Stimulated activated CD4-positive, alpha-beta T cell treated with anti-CD3 and anti-CD28 coated beads, Interleukin-2, amount 100 ng/mL, for 24 hours (primary cell): ENCODE data around the gene ZC3H12D.
"Not testable (repeated sequence)": the region's sequence is repeated elsewhere in the genome, so short reads cannot be mapped to it uniquely, and the experiment has no call there.

Experiments
- DNase-seq, 2 donors: peaks; one replicate each; pipeline ENCODE4 v3.0.0-alpha.2; 2020

Gene ZC3H12D

DNA sequence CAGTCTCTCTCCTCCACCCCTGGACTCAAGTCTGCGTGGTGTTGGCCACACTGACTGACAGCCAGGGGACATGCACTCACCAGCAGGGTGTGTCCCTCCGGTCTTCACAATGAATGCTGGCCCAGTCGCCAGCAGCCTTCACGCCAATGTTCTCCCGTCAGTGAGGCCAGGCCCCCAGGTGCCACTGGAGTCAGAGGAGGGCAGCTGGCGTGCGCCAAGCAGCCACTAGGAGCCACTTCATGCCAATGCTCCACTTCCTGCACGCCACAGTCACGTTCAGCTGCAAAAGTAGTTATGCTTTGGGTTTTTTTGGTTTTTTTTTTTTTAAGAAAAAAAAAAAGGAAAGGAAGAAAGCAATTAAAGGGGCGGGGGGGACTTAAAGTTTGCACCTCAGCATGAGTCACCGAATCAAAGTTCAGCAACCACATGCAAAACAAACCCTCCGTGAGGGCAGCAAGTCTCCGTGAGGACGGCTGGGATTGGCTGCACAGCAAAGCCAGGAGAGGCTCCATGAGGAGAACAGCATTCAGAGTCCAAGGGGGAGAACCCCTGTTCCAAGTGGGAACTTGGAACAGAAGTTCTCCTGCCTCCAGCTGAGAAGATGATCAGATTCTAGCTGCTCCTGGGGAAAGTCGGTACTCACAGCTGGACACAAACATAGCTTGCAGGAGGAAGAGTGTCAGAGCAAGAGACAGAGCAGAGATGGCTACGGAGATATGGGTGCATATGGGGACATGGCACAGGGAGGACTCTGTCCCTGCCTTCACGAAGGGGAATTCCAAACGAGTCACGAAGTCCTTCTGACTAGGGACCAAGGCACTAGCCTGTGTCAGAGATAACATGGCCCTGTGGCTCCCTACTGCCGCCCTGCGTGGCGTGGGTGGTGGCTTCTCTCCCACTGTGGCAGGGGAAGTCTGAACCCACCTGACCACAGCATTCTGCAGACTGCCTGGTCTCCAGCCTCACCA is at the start of gene ZC3H12D:
TSS of gene ZC3H12D (minus strand) at position 282 of the 968 bp plus-strand sequence. CDS start 10,471 bp downstream, outside the sequence.
- DNase-seq = peak; percentile 75 to 81

DNA sequence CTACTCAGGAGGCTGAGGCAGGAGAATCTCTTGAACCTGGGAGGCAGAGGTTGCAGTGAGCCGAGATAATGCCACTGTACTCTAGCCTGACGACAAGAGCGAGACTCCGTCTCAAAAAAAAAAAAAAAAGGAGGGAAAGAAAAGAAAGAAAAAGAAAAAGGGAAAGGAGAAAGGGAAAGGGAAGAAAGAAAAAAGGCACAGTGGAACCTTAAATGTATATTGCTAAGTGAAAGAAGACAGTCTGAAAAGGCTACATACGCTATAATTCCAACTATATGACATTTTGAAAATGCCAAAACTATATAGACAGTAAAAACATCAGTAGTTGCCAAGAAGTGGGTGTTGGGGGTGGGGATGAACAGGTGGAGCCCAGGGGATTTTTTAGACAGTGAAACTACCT is 44.8 kb upstream of the ZC3H12D start:
- no peak for DNase-seq

DNA sequence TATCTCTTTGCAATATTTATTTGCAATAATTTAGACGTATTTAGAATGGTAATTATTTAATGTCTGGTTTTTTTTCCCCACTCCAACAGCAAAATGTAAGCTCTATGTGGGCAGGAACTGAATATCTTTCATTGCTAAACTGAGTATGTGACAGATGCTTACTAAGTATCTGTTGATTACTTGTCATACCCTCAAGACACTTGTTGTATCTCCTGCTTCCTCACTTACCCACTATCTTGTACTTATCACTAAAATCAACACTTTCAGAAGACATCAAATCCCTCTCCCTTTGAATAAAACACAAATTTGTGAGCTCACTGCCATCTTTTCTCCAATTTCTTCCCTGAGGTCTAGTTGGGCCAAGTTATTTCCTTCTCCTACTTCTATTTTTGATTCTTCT is 30.7 kb upstream of the ZC3H12D start:
- no peak for DNase-seq

DNA sequence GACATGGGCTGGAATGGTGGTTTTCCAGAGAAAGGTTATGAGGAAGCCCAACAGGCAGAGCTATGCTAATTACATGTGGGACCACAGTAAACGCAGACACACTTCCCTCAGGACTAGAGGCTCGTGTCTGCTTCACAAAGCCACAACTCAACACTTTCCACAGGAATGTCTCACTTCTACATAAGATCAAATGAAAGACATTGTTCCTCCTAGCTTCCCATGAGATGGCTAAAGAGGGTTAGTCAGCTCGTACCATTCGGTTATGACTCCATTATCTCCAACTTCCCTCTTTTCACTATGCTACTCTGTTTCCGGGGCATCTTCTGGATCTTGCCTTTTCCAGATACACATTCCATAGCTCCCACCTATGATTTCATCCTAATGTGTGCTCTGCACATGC is 29.1 kb upstream of the ZC3H12D start:
- no peak for DNase-seq

DNA sequence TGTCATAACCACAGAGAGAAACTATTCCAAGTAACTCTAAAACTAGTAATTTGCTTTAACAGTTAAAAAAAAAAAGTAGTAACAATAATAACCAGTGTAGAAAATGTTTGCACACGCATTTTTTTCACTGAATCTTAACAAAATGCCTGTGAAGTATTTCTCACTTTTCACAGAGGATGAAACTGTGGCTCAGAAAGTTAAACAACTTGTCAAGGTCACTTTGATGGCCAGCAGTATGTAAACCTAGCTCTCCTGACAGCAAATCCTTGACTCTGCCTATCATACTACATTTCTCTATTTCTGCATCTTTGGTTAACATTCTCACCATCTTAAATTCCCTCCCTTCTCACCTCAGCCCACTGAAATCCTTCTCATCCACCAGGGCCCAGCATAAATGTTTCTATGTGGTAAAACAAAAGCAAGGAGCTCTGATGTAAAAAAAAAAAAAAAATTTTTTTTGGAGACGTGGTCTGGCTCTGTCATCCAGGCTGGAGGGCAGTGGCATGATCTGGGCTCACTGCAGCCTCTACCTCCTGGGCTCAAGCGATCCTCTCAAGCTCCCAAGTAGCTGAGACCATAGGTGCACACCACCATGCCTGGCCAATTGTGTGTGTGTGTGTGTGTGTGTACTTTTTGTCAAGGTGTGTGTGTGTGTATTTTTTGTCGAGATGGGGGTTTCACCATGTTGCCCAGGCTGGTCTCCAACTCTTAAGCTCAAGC is 26.1 kb upstream of the ZC3H12D start:
- no peak for DNase-seq

DNA sequence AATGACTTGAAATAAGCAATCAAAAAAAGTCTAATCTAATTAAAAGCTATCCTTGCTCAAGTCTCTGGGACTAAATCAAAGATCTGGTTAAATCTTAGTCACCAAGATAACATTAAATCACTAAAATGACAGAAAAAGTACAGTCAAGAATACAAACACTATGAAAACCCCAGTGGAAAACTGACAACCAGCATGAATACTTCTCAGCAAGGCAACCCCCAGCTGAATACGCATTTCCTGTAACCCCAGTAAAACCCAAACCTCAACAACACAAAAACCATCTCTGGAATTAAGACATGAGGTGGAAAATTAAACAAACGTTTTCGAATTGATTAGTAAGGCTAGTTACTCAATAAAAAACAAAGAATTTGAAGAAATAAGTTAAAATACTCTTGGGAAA is 23.7 kb upstream of the ZC3H12D start:
- peak in 1 of 2 donors; percentile 52 for DNase-seq

DNA sequence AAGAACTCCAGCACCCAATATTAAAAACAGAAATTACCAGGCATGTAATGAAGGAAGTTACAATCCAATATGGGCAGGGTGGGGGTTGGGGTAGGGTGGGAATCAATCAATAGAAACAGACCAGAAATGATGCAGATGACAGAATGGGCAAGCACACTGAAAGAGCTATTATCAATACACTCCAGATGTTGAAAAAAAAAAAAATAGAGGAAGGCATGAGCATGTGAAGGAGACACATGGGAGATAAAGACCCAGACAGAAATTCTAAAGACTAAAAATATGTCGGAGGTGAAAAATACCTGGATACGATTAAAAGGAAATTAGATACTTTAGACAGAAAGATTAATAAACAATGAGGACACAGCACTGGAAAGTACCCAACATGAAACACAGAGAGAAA is 19.1 kb upstream of the ZC3H12D start:
- DNase-seq = no peak

DNA sequence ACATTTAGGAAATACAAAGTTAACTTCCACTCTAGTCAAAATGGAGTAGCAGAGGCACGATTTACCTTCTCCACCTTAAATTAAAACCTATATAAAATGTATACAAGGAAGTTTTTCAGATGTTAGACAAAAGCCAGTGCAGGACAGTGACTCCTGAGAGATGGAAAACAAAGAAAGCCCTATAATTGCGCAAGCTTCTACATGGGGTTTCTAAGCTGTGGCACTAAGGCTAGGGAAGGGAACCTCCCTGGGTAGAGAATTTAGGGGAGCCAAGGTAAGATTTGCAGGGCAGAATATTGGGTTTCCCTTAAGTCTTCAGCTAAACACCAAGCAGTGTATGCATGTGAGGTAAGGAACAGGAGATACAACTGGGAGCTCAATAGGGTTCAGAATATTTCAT is 18.5 kb upstream of the ZC3H12D start:
- DNase-seq = no peak

DNA sequence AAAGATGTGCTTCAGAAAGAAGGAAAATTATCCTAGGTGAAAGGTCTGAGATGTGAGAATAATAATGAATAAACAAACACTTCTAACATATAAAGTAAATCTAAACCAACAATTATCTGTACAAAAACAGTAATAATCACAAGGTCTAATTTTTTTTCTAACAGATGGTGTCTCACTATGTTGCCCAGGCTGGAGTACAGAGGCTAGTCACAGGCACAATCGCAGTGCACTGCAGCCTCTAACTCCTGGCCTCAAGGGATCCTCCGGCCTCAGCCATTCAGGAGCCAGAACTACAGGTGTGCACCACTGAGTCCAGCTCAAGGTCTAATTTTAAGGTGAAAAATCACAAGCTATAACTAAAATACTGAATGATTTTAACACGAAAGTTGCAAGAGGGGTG is 17.0 kb upstream of the ZC3H12D start:
- no peak for DNase-seq

DNA sequence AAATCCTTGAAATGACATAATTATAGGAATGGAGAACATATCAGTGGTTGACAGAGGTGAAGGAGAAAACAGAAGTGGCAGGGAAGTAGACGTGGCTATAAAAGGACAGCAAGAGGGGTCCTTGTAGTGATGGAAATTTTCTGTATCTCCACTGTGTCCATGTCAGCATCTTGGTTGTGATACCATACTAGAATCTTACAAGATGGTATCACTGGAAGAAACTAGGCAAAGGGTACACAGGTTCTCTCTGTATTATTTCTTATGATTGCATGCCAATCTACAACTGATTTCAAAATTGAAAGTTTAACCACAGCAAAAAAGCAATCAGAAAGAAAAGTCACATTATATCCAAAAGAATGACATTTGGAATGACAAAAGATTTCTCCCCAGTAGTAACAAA is 16.4 kb upstream of the ZC3H12D start:
- no peak for DNase-seq

DNA sequence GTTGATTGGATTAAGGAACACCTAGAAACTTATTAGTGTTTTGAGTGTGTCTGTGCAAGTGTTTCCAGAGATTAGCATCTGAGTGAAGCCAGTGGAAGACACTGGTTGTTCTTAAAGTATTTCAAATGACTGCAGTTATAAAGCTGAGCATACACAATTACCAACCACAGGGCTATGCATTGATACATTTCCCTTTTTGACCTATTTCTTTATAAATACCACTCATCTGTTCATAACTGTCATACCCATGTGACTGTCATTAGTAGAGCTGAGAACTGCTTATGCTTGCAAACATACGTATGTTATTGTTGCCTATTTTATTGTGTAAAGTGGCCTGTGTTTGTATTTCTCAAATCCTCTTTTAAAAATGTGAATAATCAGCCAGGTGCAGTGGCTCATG is 15.3 kb upstream of the ZC3H12D start:
- no peak for DNase-seq

DNA sequence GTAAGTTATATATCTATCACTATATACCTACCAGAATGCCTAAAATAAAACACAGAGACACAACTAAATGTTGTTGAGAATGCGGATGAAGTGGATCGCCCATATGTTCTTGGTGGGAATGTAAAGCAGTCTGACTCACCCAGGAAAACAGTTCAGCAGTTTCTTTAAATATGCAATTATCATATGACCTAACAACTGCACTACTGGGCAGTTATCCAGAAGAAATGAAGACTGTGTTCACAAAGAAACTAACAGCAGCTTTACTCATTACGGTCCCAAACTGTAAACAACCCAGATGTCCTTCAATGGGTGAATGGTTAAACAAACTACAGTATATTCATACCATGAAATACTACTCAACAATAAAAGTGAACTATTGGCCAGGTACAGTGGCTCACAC is 14.3 kb upstream of the ZC3H12D start:
- no peak for DNase-seq

DNA sequence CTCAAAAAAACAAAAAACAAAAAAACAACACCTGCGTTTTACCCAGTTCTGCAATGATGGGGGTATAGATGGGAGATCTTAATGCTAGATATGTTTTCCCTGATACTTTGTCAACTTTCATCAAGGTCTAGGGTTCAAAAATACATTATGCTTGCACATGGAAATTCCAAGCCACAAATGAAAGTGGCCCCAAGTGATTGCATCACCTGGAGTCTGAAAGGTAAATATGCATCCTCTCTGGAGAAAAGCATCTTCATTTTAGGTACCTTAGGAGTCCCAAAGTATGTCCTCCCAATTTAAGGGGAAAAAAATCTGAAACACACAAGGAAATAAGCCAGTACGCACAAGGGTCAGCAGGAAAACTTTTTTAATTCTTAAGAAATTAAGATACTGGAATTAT is 12.6 kb upstream of the ZC3H12D start:
- DNase-seq = no peak

DNA sequence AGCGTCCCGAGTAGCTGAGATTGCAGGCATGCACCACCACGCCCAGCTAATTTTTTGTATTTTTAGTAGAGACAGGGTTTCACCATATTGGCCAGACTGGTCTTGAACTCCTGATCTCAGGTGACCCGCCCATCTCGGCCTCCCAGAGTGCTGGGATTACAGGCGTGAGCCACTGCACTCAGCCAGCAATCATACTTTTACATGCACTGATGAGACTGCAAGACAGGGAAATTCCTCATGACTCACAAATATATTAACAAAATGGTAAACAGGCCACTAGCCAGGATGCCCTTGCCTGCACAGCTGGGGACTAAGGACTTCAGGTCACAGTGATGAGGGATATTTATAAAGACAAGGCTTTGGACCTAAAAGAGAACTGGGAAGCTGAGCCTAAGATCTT is 11.8 kb upstream of the ZC3H12D start:
- DNase-seq = not testable (repeated sequence)

DNA sequence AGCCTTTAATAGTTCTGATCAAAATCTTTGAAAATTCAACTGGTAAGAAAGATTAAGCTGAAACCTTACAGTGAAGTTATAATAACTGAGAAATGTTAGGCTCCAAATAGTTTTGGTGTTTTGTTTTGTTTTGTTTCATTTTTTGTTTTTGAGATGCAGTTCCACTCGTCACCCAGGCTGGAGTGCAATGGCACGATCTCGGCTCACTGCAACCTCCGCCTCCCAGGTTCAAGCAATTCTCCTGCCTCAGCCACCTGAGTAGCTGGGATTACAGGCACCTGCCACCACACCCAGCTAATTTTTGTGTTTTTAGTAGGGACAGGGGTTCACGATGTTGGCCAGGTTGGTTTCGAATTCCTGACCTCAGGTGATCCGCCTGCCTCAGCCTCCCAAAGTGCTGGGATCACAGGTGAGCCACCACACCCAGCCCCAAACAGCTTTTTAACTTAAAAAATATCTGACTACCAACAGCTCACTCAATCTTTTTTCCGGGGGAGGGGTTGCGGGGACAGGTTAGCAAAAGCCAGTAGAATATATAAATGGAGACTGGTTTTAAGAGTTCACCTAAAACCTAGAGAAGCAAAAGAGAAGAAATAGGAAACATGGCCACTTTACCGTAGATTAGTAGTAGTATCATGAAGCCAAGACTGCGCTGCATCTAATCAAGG is 10.7 kb upstream of the ZC3H12D start:
- not testable (repeated sequence) for DNase-seq

DNA sequence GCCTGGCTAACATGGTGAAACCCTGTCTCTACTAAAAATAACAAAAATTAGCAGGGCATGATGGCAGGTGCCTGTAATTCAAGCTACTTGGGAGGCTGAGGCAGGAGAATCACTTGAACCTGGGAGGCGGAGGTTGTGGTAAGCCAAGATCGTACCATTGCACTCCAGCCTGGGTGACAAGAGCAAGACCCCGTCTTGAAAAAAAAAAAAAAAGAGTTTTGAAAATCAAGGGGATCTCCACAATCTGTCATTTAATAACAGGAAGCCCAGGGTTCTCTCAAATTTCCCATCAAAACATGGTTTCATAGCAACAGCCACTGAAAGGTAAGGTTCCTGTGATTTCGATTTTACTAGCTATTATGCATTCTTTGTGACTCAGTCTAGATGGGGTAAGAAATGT is 10.0 kb upstream of the ZC3H12D start:
- peak; percentile 48 for DNase-seq

DNA sequence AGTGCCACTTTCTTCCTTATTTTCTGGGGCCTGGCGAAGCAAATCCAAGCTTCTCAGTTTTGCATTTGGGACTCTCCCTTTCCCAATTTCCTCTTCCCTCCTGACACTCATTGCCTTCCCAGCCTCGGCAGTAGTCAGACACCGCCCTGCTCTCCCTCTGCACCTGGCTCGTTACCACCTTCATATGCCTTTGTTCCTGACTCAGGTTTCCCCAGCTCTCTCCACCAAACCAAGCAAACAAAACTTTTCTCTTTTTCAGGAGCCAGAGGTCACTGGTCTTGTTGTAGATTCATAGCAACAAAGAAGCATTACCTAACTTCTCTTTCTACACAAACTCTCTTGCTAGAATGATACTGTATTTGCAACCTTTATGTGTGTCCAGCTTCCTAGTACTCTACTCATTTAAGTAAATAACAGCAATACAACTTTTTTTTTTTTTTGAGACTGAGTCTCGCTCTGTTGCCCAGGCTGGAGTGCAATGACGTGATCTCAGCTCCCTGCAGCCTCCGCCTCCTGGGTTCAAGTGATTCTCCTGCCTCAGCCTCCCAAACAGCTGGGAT is 9.0 kb upstream of the ZC3H12D start:
- DNase-seq = peak in 1 of 2 donors; percentile 16

DNA sequence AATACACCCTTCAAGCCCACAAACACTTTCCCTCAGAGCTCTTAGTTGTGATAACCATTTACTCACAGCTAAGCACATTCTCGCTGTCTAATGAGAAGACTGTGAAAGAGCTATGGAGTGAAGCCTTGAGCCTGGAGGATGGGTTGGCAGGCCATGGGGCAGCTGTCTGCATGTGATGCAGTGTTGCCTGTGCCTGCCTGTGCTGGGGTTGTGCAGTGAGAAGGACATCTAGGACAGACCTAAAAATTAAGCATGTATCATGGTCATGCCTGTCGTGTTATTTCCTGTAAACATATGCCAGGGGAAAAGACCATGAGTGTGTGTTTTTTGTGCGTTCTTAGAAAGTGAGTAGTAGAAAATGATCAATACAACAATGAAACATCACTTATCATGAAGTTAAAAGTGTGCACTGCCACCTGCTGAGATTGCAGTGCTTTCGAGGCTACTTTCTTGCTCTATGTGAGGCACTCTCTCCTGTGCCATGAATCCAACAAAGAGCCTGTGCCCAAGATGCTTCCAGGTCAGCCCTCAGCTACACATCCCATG is 8.1 kb upstream of the ZC3H12D start:
- peak in 1 of 2 donors; percentile 21 for DNase-seq

DNA sequence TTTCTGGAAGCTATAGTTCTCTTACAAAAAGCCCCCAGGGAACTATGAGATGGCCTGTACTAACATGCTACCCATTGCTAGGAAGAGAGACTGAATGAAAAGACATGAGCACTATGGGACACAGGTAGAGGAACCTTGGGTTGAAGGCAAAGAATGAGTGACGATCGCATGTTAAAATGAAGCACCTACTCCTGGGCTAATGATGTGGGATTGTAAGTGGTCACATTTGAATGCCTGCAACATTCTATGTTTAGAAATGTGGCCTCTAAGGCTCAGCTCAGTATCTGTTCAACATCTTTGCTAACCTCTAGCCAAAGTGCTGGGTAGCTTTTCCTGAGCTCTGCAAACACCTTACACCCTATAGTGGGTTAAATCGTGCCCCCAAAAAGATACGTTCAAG is 5.2 kb upstream of the ZC3H12D start:
- DNase-seq = peak in 1 of 2 donors; percentile 9

DNA sequence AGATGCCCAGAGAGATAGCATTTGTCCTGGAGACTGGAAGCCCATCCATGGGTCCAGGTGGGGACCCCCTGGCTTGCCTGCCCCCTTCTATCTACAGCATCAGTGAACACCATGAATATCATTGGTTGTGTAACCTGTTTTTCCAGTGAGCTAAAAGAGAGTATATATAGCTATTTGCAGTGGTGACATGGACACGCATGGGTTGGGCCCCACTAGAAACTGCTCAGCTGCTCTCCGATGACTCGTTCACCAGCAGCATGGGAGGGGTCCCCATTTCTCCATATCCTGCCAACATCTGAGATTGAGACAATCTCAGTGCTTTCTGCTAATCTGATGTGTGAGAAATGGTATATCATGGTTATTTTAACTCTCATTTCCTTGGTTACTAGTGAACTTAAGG is 4.0 kb upstream of the ZC3H12D start:
- peak in 1 of 2 donors; percentile 21 for DNase-seq

DNA sequence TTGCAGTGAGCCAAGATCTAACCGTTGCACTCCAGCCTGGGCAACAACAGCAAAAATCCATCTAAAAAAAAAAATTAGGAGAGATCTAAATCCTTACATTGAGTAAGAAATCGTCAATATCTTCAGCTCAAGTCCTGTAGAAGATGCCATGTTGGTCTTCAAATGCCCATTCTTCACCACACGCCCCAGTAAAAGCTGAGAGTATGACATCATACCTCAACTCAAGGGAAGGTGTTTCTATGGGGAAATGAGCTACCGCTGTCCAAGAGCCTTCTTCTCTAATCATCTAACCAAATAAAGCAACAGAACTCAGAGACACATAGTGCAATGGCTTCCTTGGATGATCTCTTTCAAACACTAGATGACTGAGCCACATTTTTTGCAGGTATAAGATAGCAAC is 2.5 kb upstream of the ZC3H12D start:
- peak in 1 of 2 donors; percentile 13 for DNase-seq

DNA sequence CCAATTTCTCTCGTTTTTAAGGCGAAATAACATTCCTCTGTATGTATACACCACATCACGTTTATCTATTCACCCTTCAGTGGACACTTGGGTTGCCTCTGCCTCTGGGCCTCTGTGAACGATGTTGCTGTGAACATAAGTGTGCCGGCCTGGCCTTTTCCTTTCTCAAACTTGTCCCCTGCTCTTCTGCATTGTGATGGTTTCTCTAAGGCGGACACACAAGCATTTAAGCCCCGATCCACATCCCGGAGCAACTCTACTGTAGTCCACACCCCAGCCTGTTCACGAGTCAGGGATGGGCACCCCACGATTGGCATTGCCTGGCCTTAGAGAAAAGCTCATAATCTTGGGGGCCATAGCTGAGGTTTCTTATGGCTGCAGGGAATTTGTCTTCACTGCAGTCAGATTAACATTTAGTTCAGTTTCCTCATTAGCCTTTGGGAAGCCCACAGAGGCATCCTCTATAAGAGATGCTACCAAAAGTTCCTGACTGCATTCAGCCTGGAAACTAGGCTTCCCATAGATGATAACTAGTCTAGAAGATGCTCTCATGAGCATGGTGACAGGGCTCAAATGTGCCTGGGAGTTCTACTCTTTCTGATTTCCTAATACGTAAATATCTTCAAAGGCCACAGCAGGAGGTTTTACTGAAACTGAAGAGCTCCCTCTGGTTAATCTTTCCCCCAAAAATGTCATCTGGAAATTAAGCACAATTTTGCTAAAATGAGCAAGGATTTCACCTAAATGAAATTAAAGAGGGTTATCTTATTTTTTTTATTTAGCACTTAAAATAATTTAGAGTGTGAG is 762 bp downstream of the ZC3H12D start:
- no peak for DNase-seq
